GM06990 (cell line): ENCODE results near the gene LACTB.

Source experiments
- DNase-seq: peaks from one replicate; pipeline ENCODE4 v3.0.0-alpha.2; 2011; ENCODE audit not compliant: insufficient read length; ENCODE audit errors: extremely low read depth
- H3K27me3 ChIP-seq: replicated peaks from 2 replicates; pipeline ENCODE4 v1.6.0; 2011; ENCODE audit warnings: low read length; ENCODE audit not compliant: control insufficient read depth, insufficient read depth
- H3K36me3 ChIP-seq: 2 replicates; pipeline ENCODE4 v1.5.1; 2011; ENCODE audit warnings: low read length; ENCODE audit not compliant: control insufficient read depth, insufficient read depth
- H3K4me3 ChIP-seq: replicated peaks from 2 replicates; pipeline ENCODE4 v1.5.1; 2011; ENCODE audit warnings: low read depth, mild to moderate bottlenecking, control low read depth, low read length
- CTCF ChIP-seq: IDR thresholded peaks from 2 replicates; pipeline ENCODE4 v1.5.1; 2011; ENCODE audit warnings: low read length, control low read depth, mild to moderate bottlenecking, inconsistent platforms; ENCODE audit not compliant: insufficient read depth, poor library complexity, severe bottlenecking

LACTB gene

GRCh38 chr15:63157891-63158431, 36.3 kb downstream of the LACTB start:
- no peaks in the 10 kb centered on the region; the same call in 1 of the 2 replicates for H3K36me3 ChIP-seq
- H3K4me3 ChIP-seq: peak overlapping the region; percentile 75
- no peak for DNase-seq
- H3K27me3 ChIP-seq: no peaks in the 10 kb centered on the region
- TF ChIP-seq CTCF: peak; percentile 7

GRCh38 chr15:63160638-63161037, 39.0 kb downstream of the LACTB start:
- TF ChIP-seq CTCF: no peak
- H3K4me3 ChIP-seq: no peak overlapping the region
- no peaks in the 10 kb centered on the region for H3K27me3 ChIP-seq
- DNase-seq: no peak
- H3K36me3 ChIP-seq: no peaks in the 10 kb centered on the region

GRCh38 chr15:63163217-63163616, 41.6 kb downstream of the LACTB start:
- TF ChIP-seq CTCF: no peak
- DNase-seq: no peak
- Histone ChIP-seq H3K36me3 (no peaks in the 10 kb centered on the region), H3K4me3 (no peak overlapping the region), H3K27me3 (no peaks in the 10 kb centered on the region)

GRCh38 chr15:63165166-63165859, 43.7 kb downstream of the LACTB start:
- H3K36me3 ChIP-seq: no peaks in the 10 kb centered on the region
- TF ChIP-seq CTCF: no peak
- no peaks in the 10 kb centered on the region for H3K27me3 ChIP-seq
- no peak for DNase-seq
- H3K4me3 ChIP-seq: no peak overlapping the region

- Histone ChIP-seq H3K27me3 (no peaks in the 10 kb centered on the region), H3K36me3 (no peaks in the 10 kb centered on the region), H3K4me3 (no peak overlapping the region)
- peak; percentile 14 for TF ChIP-seq CTCF
- DNase-seq: no peak
Observed at GRCh38 chr15:63166219-63166618, 44.6 kb downstream of the LACTB start.
